GM23338 (cell line): Measurements from ENCODE around the gene CHST12. TPM values are rescaled to one million over a fixed set of nuclear protein-coding genes. Genes with fewer than 3 reads are reported as not detected.

Experiments used
- ATAC-seq: fragments of 200-7000 bp; cut with Tn5 transposase; 3 replicates; pipeline ENCODE4 v1.9.1; 2020
- DNase-seq: peaks from one replicate; pipeline ENCODE4 v3.0.0-alpha.2; 2015; ENCODE audit warnings: low spot score
- H2AFZ ChIP-seq: fragments of 200-600 bp; sonication (generic); 2 replicates; pipeline ENCODE4 v1.8.0; 2016; ENCODE audit warnings: antibody characterized with exemption, mild to moderate bottlenecking, moderate library complexity
- H3F3A ChIP-seq: fragments of 200-600 bp; sonication (generic); replicated peaks from 2 replicates; pipeline ENCODE4 v1.8.0; 2017; ENCODE audit warnings: antibody characterized with exemption, mixed run types, low read depth
- H3K27ac ChIP-seq: fragments of 200-600 bp; sonication (generic); 2 replicates; pipeline ENCODE4 v1.6.1; 2016; ENCODE audit warnings: low read depth
- H3K27me3 ChIP-seq: fragments of 200-600 bp; sonication (generic); 2 replicates; pipeline ENCODE4 v1.8.0; 2016; ENCODE audit warnings: mild to moderate bottlenecking, mixed run types, moderate library complexity; ENCODE audit not compliant: insufficient read depth
- H3K36me3 ChIP-seq: fragments of 200-600 bp; sonication (generic); 2 replicates; pipeline ENCODE4 v1.8.0; 2016; ENCODE audit warnings: mild to moderate bottlenecking; ENCODE audit not compliant: insufficient read depth
- H3K4me1 ChIP-seq: fragments of 200-600 bp; sonication (generic); 2 replicates; pipeline ENCODE4 v1.8.0; 2016; ENCODE audit warnings: mild to moderate bottlenecking, moderate library complexity; ENCODE audit not compliant: insufficient read depth
- H3K4me2 ChIP-seq: fragments of 200-600 bp; sonication (generic); 2 replicates; pipeline ENCODE4 v1.7.1; 2017; ENCODE audit warnings: mixed run types
- H3K4me3 ChIP-seq: fragments of 200-600 bp; sonication (generic); 2 replicates; pipeline ENCODE4 v1.6.1; 2016; ENCODE audit warnings: mixed run types
- H3K79me2 ChIP-seq: fragments of 200-600 bp; sonication (generic); replicated peaks from 2 replicates; pipeline ENCODE4 v1.8.0; 2017; ENCODE audit warnings: mild to moderate bottlenecking; ENCODE audit not compliant: insufficient read depth
- H3K9me2 ChIP-seq: fragments of 200-600 bp; sonication (generic); 2 replicates; pipeline ENCODE4 v1.8.0; 2017; ENCODE audit not compliant: insufficient read depth
- H4K20me1 ChIP-seq: fragments of 200-600 bp; sonication (generic); replicated peaks from 2 replicates; pipeline ENCODE4 v1.8.0; 2017; ENCODE audit warnings: mild to moderate bottlenecking; ENCODE audit not compliant: insufficient read depth
- H3K27ac Mint-ChIP-seq: 2 replicates; pipeline ENCODE4 v1.8.0; 2020; ENCODE audit warnings: inconsistent platforms, mild to moderate bottlenecking, moderate library complexity, mixed read lengths
- H3K27me3 Mint-ChIP-seq: 3 replicates; pipeline ENCODE4 v1.8.0; 2022; ENCODE audit warnings: low read depth, mild to moderate bottlenecking, moderate library complexity, mixed read lengths, inconsistent platforms; ENCODE audit not compliant: insufficient read depth, poor library complexity
- H3K36me3 Mint-ChIP-seq: 3 replicates; pipeline ENCODE4 v1.8.0; 2021; ENCODE audit warnings: low read depth, mild to moderate bottlenecking, inconsistent platforms, moderate library complexity, mixed read lengths
- H3K4me1 Mint-ChIP-seq: 3 replicates; pipeline ENCODE4 v1.8.0; 2020; ENCODE audit warnings: mild to moderate bottlenecking, inconsistent platforms, mixed read lengths
- H3K4me3 Mint-ChIP-seq: 3 replicates; pipeline ENCODE4 v1.8.0; 2021; ENCODE audit warnings: moderate library complexity, mild to moderate bottlenecking, inconsistent platforms, mixed read lengths
- H3K9me3 Mint-ChIP-seq: 3 replicates; pipeline ENCODE4 v1.8.0; 2020; ENCODE audit warnings: moderate library complexity, mild to moderate bottlenecking, inconsistent platforms, mixed read lengths
- CREB1 ChIP-seq: fragments of 250-450 bp; sonication (Bioruptor Pico); IDR thresholded peaks from 2 replicates; pipeline ENCODE4 v1.5.0; 2020; ENCODE audit warnings: low read depth, mild to moderate bottlenecking, moderate library complexity
- CTCF ChIP-seq, 2 experiments: fragments of 200-600 bp in 1 of 2; sonication (generic) in 1 of 2; conservative IDR thresholded peaks; 2 replicates each; pipeline versions ENCODE4 v1.5.1 to v1.6.1; 2016 to 2017; ENCODE audit warnings: antibody characterized with exemption in 2 of 2, low read depth in 2 of 2, mild to moderate bottlenecking in 2 of 2, moderate library complexity in 1 of 2
- ETS1 ChIP-seq: IDR thresholded peaks from 2 replicates; pipeline ENCODE4 v1.6.1; 2016; ENCODE audit warnings: antibody characterized with exemption
- EZH2 ChIP-seq: fragments of 200-600 bp; sonication (generic); IDR thresholded peaks from one replicate; pipeline ENCODE4 v1.8.0; 2017; ENCODE audit warnings: antibody characterized with exemption, mild to moderate bottlenecking, low read depth; ENCODE audit not compliant: unreplicated experiment
- EZH2phosphoT487 ChIP-seq: fragments of 200-600 bp; sonication (generic); IDR thresholded peaks from one replicate; pipeline ENCODE4 v1.8.1; 2018; ENCODE audit warnings: antibody characterized with exemption; ENCODE audit not compliant: unreplicated experiment
- JUNB ChIP-seq: IDR thresholded peaks from one replicate; pipeline ENCODE4 v1.6.1; 2016; ENCODE audit warnings: antibody characterized with exemption; ENCODE audit not compliant: unreplicated experiment
- NANOG ChIP-seq: IDR thresholded peaks from 2 replicates; pipeline ENCODE4 v1.6.1; 2016; ENCODE audit warnings: antibody characterized with exemption, borderline replicate concordance
- POLR2AphosphoS5 ChIP-seq: IDR thresholded peaks from 2 replicates; pipeline ENCODE4 v1.6.1; 2016; ENCODE audit warnings: antibody characterized with exemption, low read depth
- REST ChIP-seq: IDR thresholded peaks from one replicate; pipeline ENCODE4 v1.6.1; 2018; ENCODE audit warnings: antibody characterized with exemption; ENCODE audit not compliant: unreplicated experiment
- STAT1 ChIP-seq: IDR thresholded peaks from one replicate; pipeline ENCODE4 v1.6.1; 2016; ENCODE audit warnings: antibody characterized with exemption; ENCODE audit not compliant: unreplicated experiment
- ZNF114 ChIP-seq: fragments of 250-450 bp; sonication (Bioruptor Pico); IDR thresholded peaks from 2 replicates; pipeline ENCODE4 v1.5.0; 2020; ENCODE audit warnings: mild to moderate bottlenecking, moderate library complexity
- ZNF331 ChIP-seq: fragments of 250-450 bp; sonication (Bioruptor Pico); IDR thresholded peaks from 2 replicates; pipeline ENCODE4 v1.5.0; 2020; ENCODE audit warnings: low read depth, mild to moderate bottlenecking, moderate library complexity
- ZNF462 ChIP-seq: fragments of 250-450 bp; sonication (Bioruptor Pico); IDR thresholded peaks from 2 replicates; pipeline ENCODE4 v1.5.0; 2020; ENCODE audit warnings: mild to moderate bottlenecking, moderate library complexity
- polyA plus RNA-seq: library from polyadenylated mRNA; unstranded; fragments of >200 nt; fragmentation: Nextera tagmentation; extraction: Ambion mirVana; gene quantifications from 2 replicates; pipeline ENCODE4 v1.2.1, GENCODE V29; 2016
- total RNA-seq: library from RNA; depleted of rRNA; stranded (reverse); fragments of >200 nt; shearing (Covaris generic); gene quantifications from 2 replicates; pipeline ENCODE4 v1.2.3, GENCODE V29; 2014

The CHST12 gene
- total and polyA plus RNA-seq, 2 experiments from 2014 or later, result 10.1 to 14.6 TPM

GRCh38 chr7:2441430-2442058 lies 38.1 kb downstream of the CHST12 start:
- ATAC-seq (no peak), DNase-seq (no peak)
- no peaks in the 10 kb centered on the region for H3K27me3 ChIP-seq
- H3K4me2 ChIP-seq, result no peak overlapping the region
- H3K9me2 ChIP-seq, result no peaks in the 10 kb centered on the region
- Mint-ChIP-seq H3K36me3 (peaks cover 5% of the 10 kb centered on the region; the same call in 2 of the 3 replicates), H3K4me1 (peaks cover 6% of the 10 kb centered on the region; the same call in 2 of the 3 replicates), H3K9me3 (no peaks in the 10 kb centered on the region), H3K4me3 (no peak overlapping the region), H3K27ac (no peak overlapping the region; the same call in 1 of the 2 replicates), H3K27me3 (peaks cover 2% of the 10 kb centered on the region)
- TF ChIP-seq REST (no peak), ETS1 (no peak), CTCF (conservative IDR thresholded peaks at IDR 0.05; ENCODE audit: low read depth in 2 of 2) (no peak), STAT1 (no peak), JUNB (no peak), CREB1 (no peak), ZNF114 (no peak), POLR2AphosphoS5 (no peak), NANOG (no peak), ZNF331 (CRISPR knock-in tag) (no peak), ZNF462 (no peak), EZH2phosphoT487 (no peak), EZH2 (no peak)
- no peak overlapping the region for H3K27ac ChIP-seq
- no peaks in the 10 kb centered on the region for H3F3A ChIP-seq
- no peaks in the 10 kb centered on the region for H3K79me2 ChIP-seq
- H3K36me3 ChIP-seq, result no peaks in the 10 kb centered on the region
- no peaks in the 10 kb centered on the region; the same call in 1 of the 2 replicates for H4K20me1 ChIP-seq
- H2AFZ ChIP-seq, result no peak overlapping the region
- H3K4me3 ChIP-seq, result no peak overlapping the region
- no peaks in the 10 kb centered on the region for H3K4me1 ChIP-seq
